HG03095 (cell line): ENCODE measurements around the gene MUC20.
"Not testable (repeated sequence)": the region's sequence is repeated elsewhere in the genome, so short reads cannot be mapped to it uniquely, and the experiment has no call there.

Experiments
- ATAC-seq: cut with Tn5 transposase; IDR thresholded peaks from one replicate; pipeline ENCODE4 v1.9.1; 2021; ENCODE audit warnings: moderate library complexity; ENCODE audit not compliant: unreplicated experiment

MUC20 gene

DNA sequence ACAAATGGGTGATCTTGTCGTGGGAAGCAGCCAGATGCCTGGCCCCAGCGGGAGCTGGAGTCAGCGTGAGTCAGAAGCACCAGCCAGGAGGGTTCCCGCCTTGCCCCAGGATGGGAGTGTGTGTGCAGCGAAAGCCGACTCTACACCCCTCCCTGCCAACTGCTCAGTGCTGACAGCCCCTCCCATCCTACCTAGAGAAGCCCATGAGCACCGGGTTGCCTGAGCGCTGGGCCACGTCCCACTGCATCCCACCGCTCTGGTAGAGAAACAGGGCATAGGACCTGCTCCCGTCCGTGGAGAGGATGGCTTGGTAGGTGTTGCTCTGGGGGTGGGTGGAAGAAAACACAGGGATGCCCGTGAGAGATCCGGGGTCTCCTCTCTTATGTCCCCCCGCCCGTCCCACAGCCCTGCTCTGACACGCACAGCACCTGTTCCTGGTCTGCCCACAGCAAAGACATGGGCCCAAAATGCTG is 48.1 kb downstream of the MUC20 start:
- ATAC-seq, result no peak

DNA sequence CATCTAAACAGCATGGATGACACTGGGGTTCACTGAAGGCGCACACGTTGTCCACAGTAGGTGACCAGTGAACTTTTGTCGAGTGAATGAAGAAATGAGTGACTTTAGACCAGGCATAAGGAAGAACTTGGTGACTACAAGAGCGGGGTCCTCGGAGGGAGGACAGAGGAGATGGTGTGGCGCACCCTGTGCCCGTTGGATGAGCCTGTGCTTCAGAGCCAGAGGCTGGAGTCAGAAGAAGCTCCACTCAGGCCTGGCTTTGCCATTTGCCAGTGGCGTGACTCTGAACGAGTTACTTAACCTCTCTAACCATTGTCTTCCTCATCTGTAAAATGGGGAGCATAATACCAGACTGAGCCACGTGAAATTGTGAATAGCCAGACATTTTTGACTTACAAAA is 48.8 kb downstream of the MUC20 start:
- ATAC-seq, result no peak

DNA sequence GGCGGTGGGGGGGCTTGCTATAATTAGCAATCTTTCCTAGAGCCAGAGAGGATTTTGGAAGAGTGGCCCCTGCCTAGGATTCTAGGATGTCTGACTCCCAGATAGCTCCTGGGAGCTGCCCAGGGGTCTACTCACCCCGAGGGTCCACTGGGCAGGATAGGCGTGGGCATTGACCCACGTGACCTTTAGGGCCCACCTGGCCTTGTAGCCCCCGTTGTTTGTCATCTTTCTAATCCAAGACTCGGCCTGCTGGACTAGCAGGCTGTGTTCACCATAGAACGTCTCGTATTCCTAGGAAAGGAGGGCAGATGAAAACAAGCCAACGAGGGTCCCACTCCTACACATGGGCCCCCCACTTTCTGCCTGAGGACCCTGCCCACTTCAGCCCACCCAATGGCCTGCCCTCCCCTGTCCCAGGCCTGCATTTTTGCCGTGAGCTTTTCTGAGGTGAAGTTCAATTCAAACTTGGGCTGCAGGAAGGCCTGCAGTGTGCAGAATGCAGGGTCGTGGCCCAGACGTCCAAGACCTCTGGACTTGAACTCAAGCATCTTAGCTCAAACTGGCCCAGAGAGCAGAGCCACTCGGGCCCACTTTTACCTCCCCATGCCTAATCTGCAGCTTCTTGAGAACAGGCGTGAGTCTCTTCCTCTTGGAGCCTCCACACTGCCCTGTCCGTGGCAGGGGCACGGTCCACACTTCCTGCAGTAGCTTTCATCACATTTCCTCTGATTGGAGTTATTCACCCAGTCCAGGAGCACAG is 49.5 kb downstream of the MUC20 start:
- no peak for ATAC-seq

DNA sequence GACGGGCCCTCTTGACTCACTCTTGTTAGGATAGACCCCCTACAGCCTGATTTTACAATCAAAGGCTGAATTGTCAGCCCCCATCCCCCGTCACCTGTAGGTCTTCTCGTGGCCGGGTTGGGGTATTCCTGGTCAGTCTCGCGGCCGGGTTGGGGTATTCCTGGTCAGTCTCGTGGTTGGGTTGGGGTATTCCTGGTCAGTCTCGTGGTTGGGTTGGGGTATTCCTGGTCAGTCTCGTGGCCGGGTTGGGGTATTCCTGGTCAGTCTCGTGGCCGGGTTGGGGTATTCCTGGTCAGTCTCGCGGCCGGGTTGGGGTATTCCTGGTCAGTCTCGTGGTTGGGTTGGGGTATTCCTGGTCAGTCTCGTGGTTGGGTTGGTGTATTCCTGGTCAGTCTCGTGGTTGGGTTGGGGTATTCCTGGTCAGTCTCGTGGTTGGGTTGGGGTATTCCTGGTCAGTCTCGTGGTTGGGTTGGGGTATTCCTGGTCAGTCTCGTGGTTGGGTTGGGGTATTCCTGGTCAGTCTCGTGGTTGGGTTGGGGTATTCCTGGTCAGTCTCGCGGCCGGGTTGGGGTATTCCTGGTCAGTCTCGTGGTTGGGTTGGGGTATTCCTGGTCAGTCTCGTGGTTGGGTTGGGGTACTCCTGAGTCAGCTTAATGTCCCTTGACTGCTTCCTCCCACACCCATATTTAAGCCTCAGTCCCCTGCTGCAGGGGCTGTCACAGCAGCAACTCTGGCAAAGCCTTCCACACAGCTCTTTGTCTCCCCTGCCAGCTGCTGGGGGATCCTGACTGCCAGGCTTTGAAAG is 50.3 kb downstream of the MUC20 start:
- ATAC-seq, result not testable (repeated sequence)

DNA sequence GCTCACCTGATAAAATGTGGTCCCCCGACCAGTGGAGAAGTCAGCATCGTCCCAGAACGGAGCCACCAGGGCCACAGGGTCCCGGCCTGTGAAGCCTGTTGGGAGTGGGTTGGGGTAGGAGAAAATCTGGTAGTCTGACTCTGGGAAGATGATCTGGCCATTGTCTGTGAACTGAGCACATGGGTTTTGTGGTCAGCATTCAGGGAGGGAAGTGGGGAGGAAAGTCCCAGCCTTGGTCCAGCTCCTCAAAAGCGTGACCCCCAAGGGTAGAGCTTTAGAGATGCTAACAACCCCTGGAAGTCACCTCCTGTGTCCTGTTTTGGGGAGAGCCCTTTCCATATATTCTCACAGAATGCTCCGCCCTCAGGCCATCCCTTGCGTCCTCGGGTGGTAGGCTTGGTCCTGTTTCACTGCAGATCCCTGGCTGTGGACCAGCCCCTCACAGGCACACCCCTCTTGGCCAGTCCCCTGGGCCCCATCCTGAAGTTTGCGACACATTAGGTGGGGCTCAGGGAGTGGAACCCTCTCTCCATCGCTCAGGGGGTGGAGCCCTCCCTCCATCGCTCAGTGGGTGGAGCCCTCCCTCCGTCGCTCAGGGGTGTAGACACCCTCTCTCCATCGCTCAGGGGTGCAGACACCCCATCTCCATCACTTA is 51.0 kb downstream of the MUC20 start:
- no peak for ATAC-seq

DNA sequence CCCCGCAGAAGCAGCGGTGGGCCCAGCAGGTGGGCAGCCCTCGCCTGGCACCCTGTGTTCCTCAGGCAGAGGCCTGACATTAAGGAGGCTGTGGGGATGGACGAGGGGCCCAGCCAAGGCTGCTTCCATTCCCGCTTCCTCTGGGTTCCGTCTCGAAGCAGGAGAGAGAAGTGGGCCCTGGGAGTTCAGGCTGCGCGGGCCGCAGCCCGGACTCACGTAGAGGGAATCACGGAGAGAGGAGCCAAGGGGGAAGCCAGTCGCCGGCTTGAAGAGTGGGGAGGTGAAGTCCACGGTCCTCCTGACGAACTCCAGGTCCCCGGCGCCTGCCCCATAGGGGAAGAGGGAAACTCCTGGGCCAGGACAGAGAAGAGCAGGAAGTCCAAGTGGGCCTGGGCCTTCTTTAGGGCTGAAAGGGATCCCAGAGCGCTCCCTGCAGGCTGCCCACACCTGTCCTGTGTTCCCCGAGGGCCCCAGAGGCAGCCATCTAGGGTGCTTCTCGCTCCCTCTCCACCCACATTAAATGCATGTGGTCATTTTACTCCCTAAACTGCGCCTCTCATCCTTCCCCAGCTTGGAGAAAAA is 53.3 kb downstream of the MUC20 start:
- ATAC-seq, result no peak

DNA sequence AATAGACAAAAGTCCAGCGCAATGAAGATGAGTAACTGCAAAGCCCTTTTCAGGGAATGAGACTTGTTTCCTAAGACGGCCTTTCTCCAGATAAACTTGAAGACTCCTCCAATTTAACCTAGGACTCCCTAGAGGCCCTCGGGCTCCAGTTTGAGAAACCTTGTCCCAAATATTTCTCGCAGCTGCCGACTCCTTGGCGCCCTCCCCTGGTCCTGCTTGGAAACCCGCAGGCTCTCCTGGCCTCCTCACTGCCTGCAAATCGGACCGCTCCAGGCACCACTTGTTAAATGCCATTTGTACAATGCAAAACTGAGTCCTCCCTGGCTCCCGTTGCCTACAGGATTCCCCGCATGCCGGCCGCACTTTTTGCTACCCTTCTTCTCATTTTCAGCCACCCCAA is 54.1 kb downstream of the MUC20 start:
- ATAC-seq, result no peak

DNA sequence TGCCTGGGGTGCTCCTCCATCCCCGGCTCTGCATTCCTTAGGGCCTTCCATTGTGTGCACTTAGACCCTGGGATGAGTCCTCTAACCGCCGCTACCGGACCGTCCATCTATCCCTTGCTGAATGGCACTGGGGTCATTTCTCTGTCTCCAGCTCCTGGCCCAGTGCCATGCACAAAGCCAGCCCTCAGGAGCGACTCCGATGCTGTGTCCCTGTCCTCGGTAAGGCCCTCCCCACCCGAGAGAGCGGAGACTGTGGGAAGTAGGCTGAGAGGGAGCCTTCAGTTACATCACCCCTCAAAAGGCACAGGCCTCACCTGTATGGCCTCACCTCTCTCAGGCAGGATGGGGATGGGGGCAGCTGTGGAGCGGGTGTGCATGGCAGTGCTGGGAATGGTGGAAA is 57.2 kb downstream of the MUC20 start:
- ATAC-seq, result no peak

DNA sequence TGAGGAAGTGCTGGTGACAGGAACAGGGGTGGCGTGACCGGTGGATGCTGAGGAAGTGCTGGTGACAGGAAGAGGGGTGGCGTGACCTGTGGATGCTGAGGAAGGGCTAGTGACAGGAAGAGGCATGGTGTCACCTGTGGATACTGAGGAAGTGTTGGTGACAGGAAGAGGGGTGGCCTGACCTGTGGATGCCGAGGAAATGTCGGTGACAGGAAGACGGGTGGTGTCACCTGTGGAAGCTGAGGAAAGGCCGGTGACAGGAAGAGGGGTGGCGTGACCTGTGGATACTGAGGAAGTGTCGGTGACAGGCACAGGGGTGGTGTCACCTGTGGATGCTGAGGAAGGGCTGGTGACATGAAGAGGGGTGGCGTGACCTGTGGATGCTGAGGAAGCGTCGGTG is 60.5 kb downstream of the MUC20 start:
- ATAC-seq, result not testable (repeated sequence)
